ENCODE data around the gene USP15.

Gene USP15

GRCh38 chr12:62288328-62288727, 28.1 kb downstream of the USP15 start:
- DNase-seq = no peak

- no peak for DNase-seq
These were observed 30.6 kb downstream of the USP15 start for GRCh38 chr12:62290846-62291245.

GRCh38 chr12:62291864-62292760, 31.9 kb downstream of the USP15 start:
- DNase-seq = no peak

- DNase-seq = no peak
These were observed 32.6 kb downstream of the USP15 start for GRCh38 chr12:62292761-62293344.

- no peak for DNase-seq
These were observed 34.2 kb downstream of the USP15 start for GRCh38 chr12:62294378-62294777.

- DNase-seq = no peak
These were observed 35.8 kb downstream of the USP15 start for GRCh38 chr12:62296001-62296400.

- no peak for DNase-seq
These were observed 37.1 kb downstream of the USP15 start for GRCh38 chr12:62297321-62297720.

- DNase-seq = no peak
These were observed 39.4 kb downstream of the USP15 start for GRCh38 chr12:62299617-62300016.

- no peak for DNase-seq
These were observed 41.0 kb downstream of the USP15 start for GRCh38 chr12:62301080-62301798.

- no peak for DNase-seq
These were observed 41.6 kb downstream of the USP15 start for GRCh38 chr12:62301799-62302133.

GRCh38 chr12:62304560-62304959, 44.4 kb downstream of the USP15 start:
- DNase-seq = no peak

GRCh38 chr12:62305778-62306177, 45.6 kb downstream of the USP15 start:
- no peak for DNase-seq

- no peak for DNase-seq
These were observed 46.6 kb downstream of the USP15 start for GRCh38 chr12:62306569-62307530.

- DNase-seq = no peak
These were observed 48.0 kb downstream of the USP15 start for GRCh38 chr12:62308201-62308600.

GRCh38 chr12:62313727-62314380, 53.6 kb downstream of the USP15 start:
- no peak for DNase-seq

GRCh38 chr12:62317017-62317416, 56.8 kb downstream of the USP15 start:
- DNase-seq = no peak

GRCh38 chr12:62319058-62319457, 58.9 kb downstream of the USP15 start:
- no peak for DNase-seq

GRCh38 chr12:62320054-62320453, 59.9 kb downstream of the USP15 start:
- DNase-seq = no peak

GRCh38 chr12:62323386-62323785, 63.2 kb downstream of the USP15 start:
- no peak for DNase-seq

GRCh38 chr12:62328296-62328921, 68.2 kb downstream of the USP15 start:
- no peak for DNase-seq

- DNase-seq = no peak
These were observed 71.1 kb downstream of the USP15 start for GRCh38 chr12:62331306-62331705.

- no peak for DNase-seq
These were observed 72.4 kb downstream of the USP15 start for GRCh38 chr12:62332598-62332997.

Measured in effector CD4-positive, alpha-beta T cell (primary cell).